Body of pancreas (tissue), 4 donors: ENCODE measurements around the gene SYNGR2. TPM values are rescaled to one million over a fixed set of nuclear protein-coding genes. Genes with fewer than 3 reads are reported as not detected.
"Not testable (repeated sequence)": the region's sequence is repeated elsewhere in the genome, so short reads cannot be mapped to it uniquely, and the experiment has no call there.

Source experiments
- ATAC-seq: fragments of 150-250 bp; one replicate; pipeline ENCODE4 v1.9.1; 2016
- DNase-seq, 4 donors: peaks; one replicate each; pipeline ENCODE4 v3.0.0-alpha.2; 2019
- H3K27ac ChIP-seq, 4 donors: fragments of 200-600 bp; sonication (generic); 1 replicate in 3 of 4; 2 replicates in 1 of 4; pipeline versions ENCODE4 v1.5.1 to v1.6.1; 2016 to 2019; ENCODE audit warnings: mild to moderate bottlenecking in 1 of 4, mixed read lengths in 1 of 4, moderate library complexity in 1 of 4
- H3K27me3 ChIP-seq, 2 donors: fragments of 200-600 bp; sonication (generic); one replicate each; pipeline ENCODE4 v1.6.0; 2016; ENCODE audit warnings: mild to moderate bottlenecking in 1 of 2
- H3K36me3 ChIP-seq, 2 donors: fragments of 200-600 bp; sonication (generic); replicated peaks in 1 of 2; 2 replicates each; pipeline ENCODE4 v1.5.1; 2016; ENCODE audit warnings: low read depth in 2 of 2; ENCODE audit not compliant: insufficient read depth in 1 of 2
- H3K4me1 ChIP-seq: fragments of 200-600 bp; sonication (generic); one replicate; pipeline ENCODE4 v1.6.0; 2016
- H3K4me3 ChIP-seq, 2 donors: fragments of 200-600 bp; sonication (generic); 1 replicate in 1 of 2; 2 replicates in 1 of 2; pipeline ENCODE4 v1.5.1; 2016 to 2019
- H3K9me3 ChIP-seq, 3 donors: fragments of 200-600 bp; sonication (generic); 1 replicate in 2 of 3; 2 replicates in 1 of 3; pipeline ENCODE4 v1.5.1; 2016
- CTCF ChIP-seq, 7 experiments: fragments of 450-650 bp in 4 of 7; fragments of 200-600 bp in 3 of 7; sonication (generic) in 3 of 7; IDR thresholded peaks; one replicate each; pipeline ENCODE4 v1.5.1; 2016 to 2019; ENCODE audit warnings: antibody characterized with exemption in 7 of 7
- POLR2A ChIP-seq, 3 donors: fragments of 450-650 bp; IDR thresholded peaks; one replicate each; pipeline ENCODE4 v1.6.1; 2016; ENCODE audit warnings: antibody characterized with exemption in 3 of 3, mild to moderate bottlenecking in 2 of 3
- WGBS, 2 donors: methylation state at CpG; one replicate each; pipeline ENCODE4 v1.1.5; 2017; 5-methylcytosine and 5-hydroxymethylcytosine counted together
- intact Hi-C: fragments of 100-400 bp; cut with DNase I; formaldehyde crosslinking; loops from one replicate; pipeline ENCODE4 v1.15.1; 2023
- total RNA-seq, 2 donors: library from RNA; depleted of rRNA; stranded (reverse); fragments of >200 nt; gene quantifications; one replicate each; pipeline ENCODE4 v1.1.0, GENCODE V29; 2016

Gene SYNGR2
- total RNA-seq, 2 donors from 2014 or later = 68.6 to 86.4 TPM

- Histone ChIP-seq H3K9me3 (no peaks in the 10 kb centered on the region), H3K27me3 (no peaks in the 10 kb centered on the region), H3K4me3 (no peak overlapping the region), H3K4me1 (peaks cover 72% of the 10 kb centered on the region), H3K27ac (peak overlapping the region in 2 of 4 donors; percentile 27 to 95), H3K36me3 (no peaks in the 10 kb centered on the region)
- intact Hi-C loops = no loop called here
- DNase-seq (no peak), ATAC-seq (no peak)
- no peak for TF ChIP-seq CTCF (IDR thresholded peaks at IDR 0.05)
- TF ChIP-seq POLR2A (IDR thresholded peaks at IDR 0.05) = no peak
- 76 to 80% methylated on average over 11 to 30 of the region's 31 CpGs for WGBS, 2 donors
Measured at GRCh38 chr17:78170692-78171590, 2.6 kb downstream of the SYNGR2 start.

GRCh38 chr17:78171591-78172248, 3.3 kb downstream of the SYNGR2 start:
- H3K9me3 ChIP-seq, DNase-seq, H3K4me3 ChIP-seq, intact Hi-C loops, H3K27me3 ChIP-seq, H3K36me3 ChIP-seq, ATAC-seq: not testable (repeated sequence)
- Histone ChIP-seq H3K27ac (peak overlapping the region in 3 of 4 donors; percentile 14 to 95 (median 27)), H3K4me1 (peaks cover 80% of the 10 kb centered on the region)
- WGBS, 2 donors = 74 to 84% methylated on average over 9 to 18 of the region's 19 CpGs

- no peak overlapping the region for H3K4me3 ChIP-seq
Measured at GRCh38 chr17:78172249-78173051, 4.1 kb downstream of the SYNGR2 start.

GRCh38 chr17:78173097-78173715, 4.8 kb downstream of the SYNGR2 start:
- Histone ChIP-seq H3K4me3 (no peak overlapping the region), H3K27me3 (no peaks in the 10 kb centered on the region), H3K36me3 (no peaks in the 10 kb centered on the region), H3K27ac (peak overlapping the region; percentile 28 to 95 (median 88)), H3K9me3 (no peaks in the 10 kb centered on the region), H3K4me1 (peaks cover 82% of the 10 kb centered on the region)
- intact Hi-C loops = no loop called here
- no peak for TF ChIP-seq CTCF (IDR thresholded peaks at IDR 0.05)
- TF ChIP-seq POLR2A (IDR thresholded peaks at IDR 0.05) = no peak
- DNase-seq (no peak), ATAC-seq (no peak)
- 70 to 78% methylated on average over 7 to 11 of the region's 11 CpGs for WGBS, 2 donors

More at GRCh38 chr17:78172249-78173051, 4.1 kb downstream of the SYNGR2 start:
- H3K4me1 ChIP-seq = peaks cover 86% of the 10 kb centered on the region
- ATAC-seq = no peak
- TF ChIP-seq CTCF (IDR thresholded peaks at IDR 0.05) = no peak
- intact Hi-C loops = no loop called here
- no peaks in the 10 kb centered on the region for H3K36me3 ChIP-seq
- H3K27ac ChIP-seq = peak overlapping the region in 3 of 4 donors; percentile 87 to 95 (median 89)
- no peaks in the 10 kb centered on the region for H3K27me3 ChIP-seq
- WGBS, 2 donors = 47 to 56% methylated on average over 11 to 19 of the region's 19 CpGs
- no peaks in the 10 kb centered on the region for H3K9me3 ChIP-seq
- peak in 1 of 4 donors; percentile 28 for DNase-seq
